K562 (cell line): ENCODE results near the gene IRAK2. TPM values are rescaled to one million over a fixed set of nuclear protein-coding genes. Genes with fewer than 3 reads are reported as not detected.
A peak's percentile ranks its signal among the peaks of the same experiment; 100 is the strongest.

Source experiments
- CBFA2T2 ChIP-seq: fragments of 450-650 bp; conservative IDR thresholded peaks from 2 replicates; pipeline ENCODE4 v1.6.1; 2017; ENCODE audit warnings: mild to moderate bottlenecking
- CEBPB ChIP-seq: fragments of 450-650 bp; IDR thresholded peaks from 2 replicates; pipeline ENCODE4 v1.6.1; 2016; ENCODE audit warnings: missing genetic modification characterization, missing compliant biosample characterization
- HDAC1 ChIP-seq, 2 experiments: fragments of 450-650 bp; IDR thresholded peaks; 2 replicates each; pipeline ENCODE4 v1.6.1; 2016 to 2017; ENCODE audit warnings: inconsistent platforms in 1 of 2, mild to moderate bottlenecking in 1 of 2, moderate library complexity in 1 of 2
- HDAC8 ChIP-seq: fragments of 450-650 bp; IDR thresholded peaks from 2 replicates; pipeline ENCODE4 v1.6.1; 2016; ENCODE audit warnings: mild to moderate bottlenecking, missing genetic modification characterization, moderate library complexity, missing compliant biosample characterization
- HDGF ChIP-seq: fragments of 450-650 bp; IDR thresholded peaks from 2 replicates; pipeline ENCODE4 v1.6.1; 2016
- NELFE ChIP-seq: IDR thresholded peaks from 2 replicates; pipeline ENCODE4 v1.6.1; 2011; ENCODE audit warnings: mild to moderate bottlenecking; ENCODE audit not compliant: insufficient read depth, insufficient read length
- NR2C1 ChIP-seq, 2 experiments: fragments of 450-650 bp; IDR thresholded peaks; 2 replicates each; pipeline ENCODE4 v1.6.1; 2017; ENCODE audit warnings: mild to moderate bottlenecking in 2 of 2, antibody characterized with exemption in 1 of 2, inconsistent platforms in 1 of 2, missing compliant biosample characterization in 1 of 2, missing genetic modification characterization in 1 of 2
- TAF9B ChIP-seq: fragments of 450-650 bp; IDR thresholded peaks from 2 replicates; pipeline ENCODE4 v1.6.1; 2018; ENCODE audit warnings: mild to moderate bottlenecking; ENCODE audit not compliant: partially characterized antibody
- polyA plus RNA-seq, 8 experiments: library from polyadenylated mRNA; depleted of rRNA in 4 of 8; stranded (reverse) in 5 of 8; unstranded in 3 of 8; fragments of >200 nt; fragmentation: Nextera tagmentation in 2 of 8; fragmentation: Illumina TruSeq in 1 of 8; extraction: Ambion mirVana in 2 of 8; extraction: Trizol in 1 of 8; gene quantifications; 2 replicates each; pipeline versions ENCODE4 v1.2.1 to v1.2.3, GENCODE V29; 2011 to 2014; ENCODE audit warnings: inconsistent platforms in 1 of 8, missing spikeins in 1 of 8
- total RNA-seq, 7 experiments: library from RNA; depleted of rRNA in 6 of 7; stranded (reverse); fragments of >200 nt in 6 of 7; fragmentation: Illumina TruSeq in 2 of 7; extraction: Trizol in 2 of 7; gene quantifications; 2 replicates each; pipeline versions ENCODE4 v1.2.1 to v1.2.3, GENCODE V29; 2011 to 2021; ENCODE audit warnings: low replicate concordance in 1 of 7
- TF ChIP-seq, protein P1 (sequence below): sonication (generic); formaldehyde crosslinking; IDR thresholded peaks from 2 replicates; pipeline ENCODE4 v1.8.0; 2022; ENCODE audit warnings: missing genetic modification reagents, mild to moderate bottlenecking, moderate library complexity, borderline replicate concordance
- TF ChIP-seq, protein P2 (sequence below): fragments of 250-450 bp; sonication (Bioruptor Pico); IDR thresholded peaks from 2 replicates; pipeline ENCODE4 v1.5.0; 2021

IRAK2 gene
- total and polyA plus RNA-seq, 9 of the 15 experiments (the other 6 are each of a cell fraction or from before 2014, with no cell fraction given): 0.42 to 4.4 (median 2.7) TPM

GRCh38 chr3:10192953-10193691 lies 28.4 kb downstream of the IRAK2 start (continued):
- TF ChIP-seq HDAC8 (tag) (0 out of 2 replicates have a peak, but pooled peaks have one; percentile 36), NR2C1 (IDR thresholded peaks at IDR 0.05) (no peak), NR2C1 (tag; IDR thresholded peaks at IDR 0.05) (no peak), TAF9B (no peak), HDAC1 (IDR thresholded peaks at IDR 0.05) (0 out of 4 replicates have a peak, but pooled peaks of 1 of the 2 experiments have one; percentile 29), NELFE (no peak), CBFA2T2 (no peak), HDGF (0 out of 2 replicates have a peak, but pooled peaks have one; percentile 42), CEBPB (tag) (peak; percentile 97)
- TF ChIP-seq, protein P1, sequence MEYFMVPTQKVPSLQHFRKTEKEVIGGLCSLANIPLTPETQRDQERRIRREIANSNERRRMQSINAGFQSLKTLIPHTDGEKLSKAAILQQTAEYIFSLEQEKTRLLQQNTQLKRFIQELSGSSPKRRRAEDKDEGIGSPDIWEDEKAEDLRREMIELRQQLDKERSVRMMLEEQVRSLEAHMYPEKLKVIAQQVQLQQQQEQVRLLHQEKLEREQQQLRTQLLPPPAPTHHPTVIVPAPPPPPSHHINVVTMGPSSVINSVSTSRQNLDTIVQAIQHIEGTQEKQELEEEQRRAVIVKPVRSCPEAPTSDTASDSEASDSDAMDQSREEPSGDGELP: 0 out of 2 replicates have a peak, but pooled peaks have one; percentile 5
- TF ChIP-seq, protein P2, sequence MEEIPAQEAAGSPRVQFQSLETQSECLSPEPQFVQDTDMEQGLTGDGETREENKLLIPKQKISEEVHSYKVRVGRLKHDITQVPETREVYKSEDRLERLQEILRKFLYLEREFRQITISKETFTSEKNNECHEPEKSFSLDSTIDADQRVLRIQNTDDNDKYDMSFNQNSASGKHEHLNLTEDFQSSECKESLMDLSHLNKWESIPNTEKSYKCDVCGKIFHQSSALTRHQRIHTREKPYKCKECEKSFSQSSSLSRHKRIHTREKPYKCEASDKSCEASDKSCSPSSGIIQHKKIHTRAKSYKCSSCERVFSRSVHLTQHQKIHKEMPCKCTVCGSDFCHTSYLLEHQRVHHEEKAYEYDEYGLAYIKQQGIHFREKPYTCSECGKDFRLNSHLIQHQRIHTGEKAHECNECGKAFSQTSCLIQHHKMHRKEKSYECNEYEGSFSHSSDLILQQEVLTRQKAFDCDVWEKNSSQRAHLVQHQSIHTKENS (CRISPR knock-in tag): no peak
